ENCODE measurements around the gene CETP. TPM values are rescaled to one million over a fixed set of nuclear protein-coding genes. Genes with fewer than 3 reads are reported as not detected.

The CETP gene
- polyA plus RNA-seq, 1 experiment, result 0.09 TPM

DNA sequence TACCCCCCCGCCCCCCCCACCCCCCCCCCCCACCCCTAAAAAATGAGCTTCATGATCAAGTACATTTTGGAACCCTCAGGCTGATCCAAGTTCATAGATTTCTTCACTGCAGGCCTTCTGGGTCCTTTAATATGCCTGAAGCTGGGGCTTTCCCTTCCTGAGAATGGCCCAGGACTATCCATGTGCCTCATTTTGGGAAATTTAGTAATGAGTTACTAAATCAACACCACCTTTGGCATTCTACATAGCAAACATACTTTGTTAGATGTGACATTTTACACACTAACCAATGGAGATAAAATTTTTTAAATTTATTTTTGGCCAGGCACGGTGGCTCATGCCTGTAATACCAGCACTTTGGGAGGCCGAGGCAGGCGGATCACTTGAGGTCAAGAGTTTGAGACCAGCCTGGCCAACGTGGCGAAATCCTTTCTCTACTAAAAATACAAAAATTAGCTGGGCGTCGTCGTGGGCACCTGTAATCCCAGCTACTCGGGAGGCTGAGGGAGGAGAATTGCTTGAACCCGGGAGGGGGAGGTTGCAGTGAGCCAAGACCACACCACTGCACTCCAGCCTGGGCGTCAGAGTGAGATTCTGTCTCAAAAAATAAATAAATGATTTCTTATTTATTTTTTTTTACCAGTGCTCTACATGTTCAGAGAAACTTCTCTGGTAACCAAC, 15.8 kb upstream of the CETP start:
- Histone ChIP-seq H3K9me3 (ENCODE audit: control insufficient read depth, insufficient read depth, low read length) (no peaks in the 10 kb centered on the region), H3K27ac (ENCODE audit: low read depth, low read length) (no peak overlapping the region), H3K27me3 (ENCODE audit: control insufficient read depth, insufficient read depth, low read length) (no peaks in the 10 kb centered on the region), H3K4me3 (ENCODE audit: low read depth, low read length) (no peak overlapping the region)
- no peak for DNase-seq (ENCODE audit: low read depth, low spot score)
- POLR2A ChIA-PET, result interaction anchor here (0.6 to 4.3 kb wide), 8 partner anchors 13 to 159 kb away, joined by 3 to 25 read pairs (median 4); partner anchors contain the start of genes HERPUD1 and NLRC5
- CTCF ChIA-PET, result interaction anchor here (0.9 kb wide), 1 partner anchor 147 kb away, joined by 5 read pairs; the partner anchor contains the start of gene CPNE2
- TF ChIP-seq, protein P1, sequence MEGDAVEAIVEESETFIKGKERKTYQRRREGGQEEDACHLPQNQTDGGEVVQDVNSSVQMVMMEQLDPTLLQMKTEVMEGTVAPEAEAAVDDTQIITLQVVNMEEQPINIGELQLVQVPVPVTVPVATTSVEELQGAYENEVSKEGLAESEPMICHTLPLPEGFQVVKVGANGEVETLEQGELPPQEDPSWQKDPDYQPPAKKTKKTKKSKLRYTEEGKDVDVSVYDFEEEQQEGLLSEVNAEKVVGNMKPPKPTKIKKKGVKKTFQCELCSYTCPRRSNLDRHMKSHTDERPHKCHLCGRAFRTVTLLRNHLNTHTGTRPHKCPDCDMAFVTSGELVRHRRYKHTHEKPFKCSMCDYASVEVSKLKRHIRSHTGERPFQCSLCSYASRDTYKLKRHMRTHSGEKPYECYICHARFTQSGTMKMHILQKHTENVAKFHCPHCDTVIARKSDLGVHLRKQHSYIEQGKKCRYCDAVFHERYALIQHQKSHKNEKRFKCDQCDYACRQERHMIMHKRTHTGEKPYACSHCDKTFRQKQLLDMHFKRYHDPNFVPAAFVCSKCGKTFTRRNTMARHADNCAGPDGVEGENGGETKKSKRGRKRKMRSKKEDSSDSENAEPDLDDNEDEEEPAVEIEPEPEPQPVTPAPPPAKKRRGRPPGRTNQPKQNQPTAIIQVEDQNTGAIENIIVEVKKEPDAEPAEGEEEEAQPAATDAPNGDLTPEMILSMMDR (IDR thresholded peaks at IDR 0.05; ENCODE audit: low read depth, low read length), result no peak

DNA sequence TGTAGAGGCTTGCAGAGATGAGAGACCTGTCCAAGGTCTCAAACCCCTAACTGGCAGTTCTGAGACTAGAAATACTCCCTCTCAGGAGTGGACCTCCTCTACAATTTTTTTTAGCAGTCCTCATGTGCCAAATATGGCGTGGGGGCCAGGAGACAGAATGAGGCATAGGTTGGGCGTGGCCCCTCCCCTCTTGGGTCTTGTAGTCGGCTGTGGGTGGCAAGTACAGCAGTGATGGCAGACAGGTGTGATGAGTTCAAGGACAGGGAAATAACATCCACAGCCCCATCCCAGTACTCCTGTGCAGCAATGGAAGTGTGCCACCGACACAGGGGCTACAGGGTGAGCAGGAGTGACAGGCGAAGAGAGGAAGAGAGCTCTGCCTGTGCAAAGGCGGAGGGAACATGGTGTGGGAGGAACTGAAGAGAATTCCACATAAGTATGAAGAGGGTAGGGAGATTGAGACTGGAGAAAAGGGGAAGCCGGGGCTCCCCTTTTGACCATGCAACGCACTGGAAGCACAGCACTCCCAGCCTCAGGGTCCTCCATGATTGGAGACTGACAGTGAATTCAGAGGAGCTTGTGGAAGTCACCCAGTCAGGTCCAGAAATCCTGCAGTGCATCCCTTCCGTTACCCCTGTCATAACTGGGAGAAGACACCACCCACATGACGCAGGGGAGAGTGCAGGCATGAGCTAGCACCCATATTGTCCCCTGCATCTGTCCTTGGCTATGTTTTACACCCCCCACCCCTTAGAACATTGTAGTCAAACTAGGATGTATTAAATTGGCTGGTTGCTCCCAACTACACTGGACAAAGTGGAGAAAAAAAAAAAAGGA, 14.8 kb upstream of the CETP start:
- Histone ChIP-seq H3K9me3 (ENCODE audit: control insufficient read depth, insufficient read depth, low read length) (no peaks in the 10 kb centered on the region), H3K4me3 (ENCODE audit: low read depth, low read length) (no peak overlapping the region), H3K27ac (ENCODE audit: low read depth, low read length) (no peak overlapping the region), H3K27me3 (ENCODE audit: control insufficient read depth, insufficient read depth, low read length) (no peaks in the 10 kb centered on the region)
- TF ChIP-seq, protein P1 (IDR thresholded peaks at IDR 0.05; ENCODE audit: low read depth, low read length), result no peak
- ChIA-PET CTCF (interaction anchor here (1.0 to 1.6 kb wide), 3 partner anchors 79 to 154 kb away, joined by 3 to 6 read pairs (median 4); no protein-coding TSS in a partner anchor), POLR2A (interaction anchor here (0.6 to 4.3 kb wide), 6 partner anchors 9 to 160 kb away, joined by 3 to 25 read pairs (median 4); partner anchors contain the start of genes HERPUD1 and NLRC5)
- DNase-seq (ENCODE audit: low read depth, low spot score), result no peak

DNA sequence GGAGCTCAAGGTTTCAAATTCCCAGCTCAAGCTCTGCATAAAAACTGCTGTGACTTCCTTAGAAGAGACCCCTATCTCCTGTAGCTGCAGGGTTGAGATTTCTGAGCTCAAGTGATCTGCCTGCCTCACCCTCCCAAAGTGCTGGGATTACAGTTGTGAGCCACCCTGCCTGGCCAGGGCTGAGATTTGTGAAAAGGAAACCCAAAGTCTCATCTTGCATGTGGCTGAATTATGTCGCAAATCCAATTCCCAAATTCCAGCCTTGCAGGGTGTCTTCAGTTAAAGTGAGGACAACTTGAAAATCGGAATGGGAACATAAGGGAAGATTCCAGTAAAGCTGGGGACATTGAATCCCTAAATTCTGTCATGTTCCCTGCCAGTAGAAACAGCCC, 14.2 kb upstream of the CETP start:
- Histone ChIP-seq H3K9me3 (ENCODE audit: control insufficient read depth, insufficient read depth, low read length) (no peaks in the 10 kb centered on the region), H3K27me3 (ENCODE audit: control insufficient read depth, insufficient read depth, low read length) (no peaks in the 10 kb centered on the region)
- CTCF ChIA-PET, result interaction anchor here (0.8 to 1.6 kb wide), 4 partner anchors 80 to 154 kb away, joined by 3 to 6 read pairs (median 4); no protein-coding TSS in a partner anchor

DNA sequence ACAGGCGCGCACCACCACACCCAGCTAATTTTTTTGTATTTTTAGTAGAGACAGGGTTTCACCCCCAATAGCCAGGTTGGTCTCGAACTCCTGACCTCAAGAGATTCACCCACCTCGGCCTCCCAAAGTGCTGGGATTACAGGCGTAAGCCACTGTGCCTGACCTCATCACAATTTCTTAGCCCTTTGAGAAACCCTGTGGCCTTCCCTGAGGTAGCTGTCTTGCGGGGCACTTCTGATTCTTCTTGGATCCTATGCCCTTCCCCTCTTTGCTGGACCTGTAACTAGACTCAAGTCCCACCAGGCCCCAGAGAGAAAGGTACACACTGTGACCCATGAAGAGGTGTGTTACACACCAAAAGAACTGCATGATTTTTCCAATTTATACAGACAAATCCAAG, 13.5 kb upstream of the CETP start:
- Histone ChIP-seq H3K9me3 (ENCODE audit: control insufficient read depth, insufficient read depth, low read length) (no peaks in the 10 kb centered on the region), H3K4me3 (ENCODE audit: low read depth, low read length) (no peak overlapping the region), H3K27me3 (ENCODE audit: control insufficient read depth, insufficient read depth, low read length) (no peaks in the 10 kb centered on the region), H3K27ac (ENCODE audit: low read depth, low read length) (no peak overlapping the region)
- ChIA-PET CTCF (interaction anchor here (0.8 to 1.6 kb wide), 3 partner anchors 80 to 155 kb away, joined by 4 to 6 read pairs (median 4); no protein-coding TSS in a partner anchor), POLR2A (no interaction called here)
- DNase-seq (ENCODE audit: low read depth, low spot score), result no peak
- TF ChIP-seq, protein P1 (IDR thresholded peaks at IDR 0.05; ENCODE audit: low read depth, low read length), result no peak

More for the DNA sequence above, 14.2 kb upstream of the CETP start:
- POLR2A ChIA-PET, result interaction anchor here (0.6 to 4.3 kb wide), 4 partner anchors 10 to 161 kb away, joined by 3 to 25 read pairs (median 4); partner anchors contain the start of gene HERPUD1
- TF ChIP-seq, protein P1 (IDR thresholded peaks at IDR 0.05; ENCODE audit: low read depth, low read length), result no peak
- Histone ChIP-seq H3K27ac (ENCODE audit: low read depth, low read length) (no peak overlapping the region), H3K4me3 (ENCODE audit: low read depth, low read length) (no peak overlapping the region)
- DNase-seq (ENCODE audit: low read depth, low spot score), result no peak
